K562 (cell line): Measurements from ENCODE around the gene ADGRE2. TPM values are rescaled to one million over a fixed set of nuclear protein-coding genes. Genes with fewer than 3 reads are reported as not detected.

Experiments
- CHAMP1 ChIP-seq: fragments of 450-650 bp; IDR thresholded peaks from 2 replicates; pipeline ENCODE4 v1.6.1; 2016; ENCODE audit warnings: mild to moderate bottlenecking
- ESRRA ChIP-seq: fragments of 450-650 bp; IDR thresholded peaks from 2 replicates; pipeline ENCODE4 v1.6.1; 2014; ENCODE audit warnings: low read depth, mild to moderate bottlenecking, moderate library complexity, borderline replicate concordance
- HBP1 ChIP-seq: fragments of 450-650 bp; formaldehyde crosslinking; IDR thresholded peaks from 2 replicates; pipeline ENCODE4 v1.4.0; 2022; ENCODE audit warnings: missing genetic modification characterization
- HNRNPL ChIP-seq: fragments of 200-400 bp; formaldehyde crosslinking; IDR thresholded peaks from 2 replicates; pipeline ENCODE4 v1.6.1; 2017; ENCODE audit warnings: low read depth, mild to moderate bottlenecking, low read length
- HNRNPLL ChIP-seq: fragments of 200-400 bp; formaldehyde crosslinking; IDR thresholded peaks from 2 replicates; pipeline ENCODE4 v1.6.1; 2017; ENCODE audit warnings: low read length, low read depth, mild to moderate bottlenecking; ENCODE audit not compliant: poor library complexity, severe bottlenecking
- HSF4 ChIP-seq: fragments of 250-450 bp; sonication (Bioruptor Pico); IDR thresholded peaks from 2 replicates; pipeline ENCODE4 v2.1.2; 2022; ENCODE audit warnings: mild to moderate bottlenecking, moderate library complexity, borderline replicate concordance
- IRF1 ChIP-seq: sonication (generic); formaldehyde crosslinking; IDR thresholded peaks from 2 replicates; pipeline ENCODE4 v1.8.0; 2022; ENCODE audit warnings: missing genetic modification reagents, mild to moderate bottlenecking, borderline replicate concordance
- KAT7 ChIP-seq: sonication (generic); formaldehyde crosslinking; IDR thresholded peaks from 2 replicates; pipeline ENCODE4 v1.8.0; 2022; ENCODE audit warnings: missing genetic modification reagents, mild to moderate bottlenecking, borderline replicate concordance
- KLF16 ChIP-seq: IDR thresholded peaks from 2 replicates; pipeline ENCODE4 v1.6.1; 2016; ENCODE audit warnings: antibody characterized with exemption
- MTA2 ChIP-seq: fragments of 450-650 bp; IDR thresholded peaks from 2 replicates; pipeline ENCODE4 v1.6.1; 2016; ENCODE audit warnings: low read depth
- NCOA6 ChIP-seq: fragments of 450-650 bp; IDR thresholded peaks from 2 replicates; pipeline ENCODE4 v1.6.1; 2017; ENCODE audit warnings: mild to moderate bottlenecking
- PRMT5 ChIP-seq: sonication (generic); formaldehyde crosslinking; IDR thresholded peaks from 2 replicates; pipeline ENCODE4 v1.5.0; 2020; ENCODE audit warnings: missing genetic modification reagents
- RAD51 ChIP-seq: fragments of 450-650 bp; IDR thresholded peaks from 2 replicates; pipeline ENCODE4 v1.7.1; 2016; ENCODE audit warnings: low read depth, mild to moderate bottlenecking, borderline replicate concordance
- RBM22 ChIP-seq: fragments of 200-400 bp; formaldehyde crosslinking; IDR thresholded peaks from 2 replicates; pipeline ENCODE4 v1.6.1; 2018; ENCODE audit warnings: low read length, low read depth; ENCODE audit not compliant: poor library complexity, severe bottlenecking
- RCOR1 ChIP-seq, 2 experiments: IDR thresholded peaks; 2 replicates each; pipeline ENCODE4 v1.6.1; 2012; ENCODE audit warnings: low read depth in 2 of 2, low read length in 2 of 2, borderline replicate concordance in 1 of 2, improper control_type of control experiment in 1 of 2
- SOX6 ChIP-seq: fragments of 450-650 bp; IDR thresholded peaks from 2 replicates; pipeline ENCODE4 v1.6.1; 2014; ENCODE audit warnings: mild to moderate bottlenecking
- TAF9B ChIP-seq: fragments of 450-650 bp; IDR thresholded peaks from 2 replicates; pipeline ENCODE4 v1.6.1; 2018; ENCODE audit warnings: mild to moderate bottlenecking; ENCODE audit not compliant: partially characterized antibody
- ZNF224 ChIP-seq: sonication (generic); formaldehyde crosslinking; IDR thresholded peaks from 2 replicates; pipeline ENCODE4 v1.8.0; 2022; ENCODE audit warnings: mild to moderate bottlenecking, missing genetic modification reagents
- ZNF384 ChIP-seq: IDR thresholded peaks from 2 replicates; pipeline ENCODE4 v1.6.1; 2012; ENCODE audit warnings: low read depth, low read length, improper control_type of control experiment
- ZNF398 ChIP-seq: fragments of 250-450 bp; sonication (Bioruptor Pico); IDR thresholded peaks from 2 replicates; pipeline ENCODE4 v1.8.0; 2021; ENCODE audit warnings: moderate library complexity, mild to moderate bottlenecking, inconsistent platforms
- ZNF444 ChIP-seq: fragments of 250-450 bp; sonication (Bioruptor Pico); IDR thresholded peaks from 2 replicates; pipeline ENCODE4 v1.4.0; 2020; ENCODE audit warnings: mild to moderate bottlenecking, moderate library complexity
- ZNF586 ChIP-seq: fragments of 450-650 bp; formaldehyde crosslinking; conservative IDR thresholded peaks from 2 replicates; pipeline ENCODE4 v1.4.0; 2020; ENCODE audit warnings: mild to moderate bottlenecking, moderate library complexity
- ZNF695 ChIP-seq: fragments of 450-650 bp; formaldehyde crosslinking; IDR thresholded peaks from 2 replicates; pipeline ENCODE4 v1.4.0; 2020; ENCODE audit warnings: mild to moderate bottlenecking, moderate library complexity
- polyA plus RNA-seq, 8 experiments: library from polyadenylated mRNA; depleted of rRNA in 4 of 8; stranded (reverse) in 5 of 8; unstranded in 3 of 8; fragments of >200 nt; fragmentation: Nextera tagmentation in 2 of 8; fragmentation: Illumina TruSeq in 1 of 8; extraction: Ambion mirVana in 2 of 8; extraction: Trizol in 1 of 8; gene quantifications; 2 replicates each; pipeline versions ENCODE4 v1.2.1 to v1.2.3, GENCODE V29; 2011 to 2014; ENCODE audit warnings: inconsistent platforms in 1 of 8, missing spikeins in 1 of 8
- total RNA-seq, 7 experiments: library from RNA; depleted of rRNA in 6 of 7; stranded (reverse); fragments of >200 nt in 6 of 7; fragmentation: Illumina TruSeq in 2 of 7; extraction: Trizol in 2 of 7; gene quantifications; 2 replicates each; pipeline versions ENCODE4 v1.2.1 to v1.2.3, GENCODE V29; 2011 to 2021; ENCODE audit warnings: low replicate concordance in 1 of 7

The ADGRE2 gene
- total and polyA plus RNA-seq, 9 of the 15 experiments (the other 6 are each of a cell fraction or from before 2014, with no cell fraction given), result 4.3 to 17.3 (median 9.8) TPM

GRCh38 chr19:14782626-14783409 is 4.5 kb upstream of the ADGRE2 start (continued):
- TF ChIP-seq RBM22, result no peak
- TF ChIP-seq RCOR1 (IDR thresholded peaks at IDR 0.05; ENCODE audit: borderline replicate concordance in 1 of 2, low read depth in 2 of 2, low read length in 2 of 2), result no peak; a peak in 1 of 4 replicates
- TF ChIP-seq HSF4, result no peak
- no peak for TF ChIP-seq RAD51
- no peak for TF ChIP-seq KAT7 (CRISPR knock-in tag)
- TF ChIP-seq ZNF398 (CRISPR knock-in tag), result no peak
- no peak for TF ChIP-seq NCOA6
- TF ChIP-seq ZNF384, result no peak
- peak; percentile 51; the same call in 1 of the 2 replicates for TF ChIP-seq ESRRA
- TF ChIP-seq HNRNPL, result no peak
- no peak for TF ChIP-seq ZNF586 (CRISPR knock-in tag)
- TF ChIP-seq KLF16, result no peak
- TF ChIP-seq ZNF444 (CRISPR knock-in tag), result no peak
- no peak for TF ChIP-seq TAF9B
- TF ChIP-seq ZNF695 (CRISPR knock-in tag), result no peak
- TF ChIP-seq CHAMP1, result no peak
- TF ChIP-seq HBP1 (CRISPR knock-in tag), result no peak
- TF ChIP-seq HNRNPLL, result no peak
- TF ChIP-seq MTA2, result no peak
- TF ChIP-seq PRMT5 (CRISPR knock-in tag), result no peak
- no peak for TF ChIP-seq IRF1
- TF ChIP-seq ZNF224 (CRISPR knock-in tag), result no peak
- peak; percentile 77 for TF ChIP-seq SOX6
